ENCODE data around the gene ADSL. TPM values are rescaled to one million over a fixed set of nuclear protein-coding genes. Genes with fewer than 3 reads are reported as not detected.

Gene ADSL
- total and polyA plus RNA-seq, 9 of the 15 experiments (the other 6 are each of a cell fraction or from before 2014, with no cell fraction given): 112 to 322 (median 146) TPM

DNA sequence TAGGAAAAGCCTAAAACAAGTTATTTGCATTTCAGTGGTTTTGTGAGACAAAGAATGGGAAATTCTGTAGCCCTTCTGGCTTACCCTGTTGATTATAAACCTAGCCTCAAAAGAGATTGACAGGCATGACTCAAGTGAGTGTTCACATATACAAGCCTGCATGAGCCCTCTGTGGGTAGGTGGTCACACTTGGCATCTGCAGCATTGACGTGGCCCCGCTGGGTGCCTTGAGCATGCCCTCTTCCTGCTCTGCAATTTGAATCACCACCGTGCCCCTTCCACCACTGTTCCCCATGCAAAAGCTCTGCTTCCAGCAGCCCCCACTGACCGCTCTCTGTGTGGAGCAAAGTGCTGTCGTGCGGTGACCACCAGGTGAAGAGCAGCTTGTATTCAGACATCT is 21.0 kb upstream of the ADSL start:
- Histone ChIP-seq H3K9ac (ENCODE audit: insufficient read depth in 1 of 2, low read depth in 2 of 2, low read length in 2 of 2) (no peak overlapping the region), H4K20me1 (replicated peaks; ENCODE audit: control insufficient read depth, insufficient read depth, low read length) (peaks cover 5% of the 10 kb centered on the region; the same call in 1 of the 2 replicates), H3K27ac (ENCODE audit: extremely low read depth, low read depth, low read length) (no peak overlapping the region), H3K4me3 (no peak overlapping the region), H3K4me2 (ENCODE audit: insufficient read depth, low read length) (no peak overlapping the region), H3K9me1 (ENCODE audit: control insufficient read depth, insufficient read depth, low read length) (no peaks in the 10 kb centered on the region), H3K27me3 (ENCODE audit: control insufficient read depth in 2 of 2, insufficient read depth in 2 of 2, low read length in 2 of 2) (no peaks in the 10 kb centered on the region), H3K4me1 (replicated peaks in 1 of 2; ENCODE audit: control insufficient read depth in 2 of 2, insufficient read depth in 2 of 2, low read length in 2 of 2) (peaks cover 15 to 33% of the 10 kb centered on the region in 2 experiments; a peak in 4 of 5 replicates), H3K79me2 (ENCODE audit: control insufficient read depth, insufficient read depth, low read length) (no peaks in the 10 kb centered on the region), H2AFZ (ENCODE audit: low read depth, low read length) (no peak overlapping the region), H3K36me3 (ENCODE audit: control insufficient read depth, insufficient read depth, low read length) (peaks cover 31% of the 10 kb centered on the region; the same call in 2 of the 3 replicates), H3K9me3 (replicated peaks; ENCODE audit: control insufficient read depth, insufficient read depth, low read depth, low read length) (no peaks in the 10 kb centered on the region)
- in situ Hi-C loops (cut with MboI): no loop called here
- POLR2A ChIA-PET: no interaction called here
- no peak for DNase-seq (ENCODE audit: extremely low read depth in 1 of 4, low spot score in 3 of 4)
- FAIRE-seq: no peak
- BruUV-seq (replicated peaks): no TSS peak
- WGBS (ENCODE audit: insufficient coverage, low coverage, missing lambda C conversion rate): 97% methylated on average over 6 of the region's 6 CpGs
- no peak for TF ChIP-seq THRAP3 (IDR thresholded peaks at IDR 0.05; ENCODE audit: borderline replicate concordance)
- no peak for TF ChIP-seq ZNF253 (CRISPR knock-in tag; conservative IDR thresholded peaks at IDR 0.05)
- TF ChIP-seq, protein P1, sequence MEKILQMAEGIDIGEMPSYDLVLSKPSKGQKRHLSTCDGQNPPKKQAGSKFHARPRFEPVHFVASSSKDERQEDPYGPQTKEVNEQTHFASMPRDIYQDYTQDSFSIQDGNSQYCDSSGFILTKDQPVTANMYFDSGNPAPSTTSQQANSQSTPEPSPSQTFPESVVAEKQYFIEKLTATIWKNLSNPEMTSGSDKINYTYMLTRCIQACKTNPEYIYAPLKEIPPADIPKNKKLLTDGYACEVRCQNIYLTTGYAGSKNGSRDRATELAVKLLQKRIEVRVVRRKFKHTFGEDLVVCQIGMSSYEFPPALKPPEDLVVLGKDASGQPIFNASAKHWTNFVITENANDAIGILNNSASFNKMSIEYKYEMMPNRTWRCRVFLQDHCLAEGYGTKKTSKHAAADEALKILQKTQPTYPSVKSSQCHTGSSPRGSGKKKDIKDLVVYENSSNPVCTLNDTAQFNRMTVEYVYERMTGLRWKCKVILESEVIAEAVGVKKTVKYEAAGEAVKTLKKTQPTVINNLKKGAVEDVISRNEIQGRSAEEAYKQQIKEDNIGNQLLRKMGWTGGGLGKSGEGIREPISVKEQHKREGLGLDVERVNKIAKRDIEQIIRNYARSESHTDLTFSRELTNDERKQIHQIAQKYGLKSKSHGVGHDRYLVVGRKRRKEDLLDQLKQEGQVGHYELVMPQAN (IDR thresholded peaks at IDR 0.05; ENCODE audit: borderline replicate concordance): no peak
- no peak for TF ChIP-seq CHD2 (IDR thresholded peaks at IDR 0.05; ENCODE audit: low read depth, low read length)
- no peak for TF ChIP-seq RBM39 (optimal IDR thresholded peaks at IDR 0.05; ENCODE audit: low read depth, low read length)
- no peak for TF ChIP-seq ZNF436 (CRISPR knock-in tag; IDR thresholded peaks at IDR 0.05)
- no peak for TF ChIP-seq NFXL1 (CRISPR knock-in tag; IDR thresholded peaks at IDR 0.05)
- TF ChIP-seq, protein P2, sequence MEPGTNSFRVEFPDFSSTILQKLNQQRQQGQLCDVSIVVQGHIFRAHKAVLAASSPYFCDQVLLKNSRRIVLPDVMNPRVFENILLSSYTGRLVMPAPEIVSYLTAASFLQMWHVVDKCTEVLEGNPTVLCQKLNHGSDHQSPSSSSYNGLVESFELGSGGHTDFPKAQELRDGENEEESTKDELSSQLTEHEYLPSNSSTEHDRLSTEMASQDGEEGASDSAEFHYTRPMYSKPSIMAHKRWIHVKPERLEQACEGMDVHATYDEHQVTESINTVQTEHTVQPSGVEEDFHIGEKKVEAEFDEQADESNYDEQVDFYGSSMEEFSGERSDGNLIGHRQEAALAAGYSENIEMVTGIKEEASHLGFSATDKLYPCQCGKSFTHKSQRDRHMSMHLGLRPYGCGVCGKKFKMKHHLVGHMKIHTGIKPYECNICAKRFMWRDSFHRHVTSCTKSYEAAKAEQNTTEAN (CRISPR knock-in tag; IDR thresholded peaks at IDR 0.05): no peak
- TF ChIP-seq ZNF239 (CRISPR knock-in tag; IDR thresholded peaks at IDR 0.05): no peak
- TF ChIP-seq PTRF (tag; IDR thresholded peaks at IDR 0.05): no peak
- TF ChIP-seq TARDBP (IDR thresholded peaks at IDR 0.05): no peak
- TF ChIP-seq ELF1 (tag; IDR thresholded peaks at IDR 0.05): no peak
- no peak for TF ChIP-seq ATF7 (IDR thresholded peaks at IDR 0.05)
- TF ChIP-seq ZSCAN29 (IDR thresholded peaks at IDR 0.05): no peak
- TF ChIP-seq ZNF785 (CRISPR knock-in tag; IDR thresholded peaks at IDR 0.05): no peak
- CTCF ChIA-PET (ENCODE audit: low intra/inter-chr PET ratio): no interaction called here
- no peak for ATAC-seq
- intact Hi-C loops (cut with micrococcal nuclease): no loop called here

Measured in K562 (cell line).